Endometrium (tissue), 2 donors: ENCODE results near the gene PPARD.

Experiments
- FAIRE-seq: peaks from 2 replicates; lab custom pipeline; 2012; peaks lifted over from hg19 to GRCh38; lab: Jason Lieb, UNC
- donor health status: control.
- donor health status: control.

PPARD gene

DNA sequence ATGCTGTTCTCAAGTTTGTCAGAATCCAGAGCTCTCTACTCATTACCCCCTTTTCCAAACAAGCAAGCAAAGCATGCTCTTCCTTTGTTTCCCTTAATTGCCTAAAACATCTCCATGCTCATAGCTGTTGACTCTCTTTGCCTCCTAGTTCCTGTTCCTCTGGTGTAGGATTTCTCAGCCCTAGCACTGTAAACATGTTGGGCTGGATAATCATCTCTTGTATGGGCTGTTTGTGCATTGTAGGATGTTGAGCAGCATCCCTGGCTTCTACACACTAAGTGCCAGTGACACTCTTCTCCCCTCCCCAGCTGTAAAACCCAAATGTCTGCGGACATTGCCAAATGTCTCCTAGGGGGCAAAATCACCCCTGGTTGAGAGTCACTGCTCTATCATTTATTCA lies 14.0 kb downstream of the PPARD start:
- no peak for FAIRE-seq

DNA sequence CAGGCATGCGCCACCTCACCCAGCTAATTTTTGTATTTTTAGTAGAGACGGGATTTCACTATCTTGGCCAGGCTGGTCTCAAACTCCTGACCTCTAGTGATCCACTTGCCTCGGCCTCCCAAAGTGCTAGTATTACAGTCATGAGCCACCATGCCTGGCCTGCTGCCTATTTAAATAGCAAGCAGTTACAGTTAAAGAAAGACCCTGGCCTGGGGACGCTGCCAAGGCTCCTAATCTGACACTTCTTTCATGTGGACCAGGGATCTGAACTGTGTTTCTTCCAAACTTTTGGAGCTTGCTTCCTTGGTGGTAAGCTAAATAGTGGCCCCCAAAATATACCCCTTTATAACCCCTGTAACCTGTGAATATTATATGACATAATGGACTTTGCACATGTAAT lies 15.3 kb downstream of the PPARD start:
- FAIRE-seq = no peak

GRCh38 chr6:35358086-35358485 lies 15.7 kb downstream of the PPARD start:
- no peak for FAIRE-seq

GRCh38 chr6:35359346-35359743 lies 17.0 kb downstream of the PPARD start:
- FAIRE-seq = no peak

DNA sequence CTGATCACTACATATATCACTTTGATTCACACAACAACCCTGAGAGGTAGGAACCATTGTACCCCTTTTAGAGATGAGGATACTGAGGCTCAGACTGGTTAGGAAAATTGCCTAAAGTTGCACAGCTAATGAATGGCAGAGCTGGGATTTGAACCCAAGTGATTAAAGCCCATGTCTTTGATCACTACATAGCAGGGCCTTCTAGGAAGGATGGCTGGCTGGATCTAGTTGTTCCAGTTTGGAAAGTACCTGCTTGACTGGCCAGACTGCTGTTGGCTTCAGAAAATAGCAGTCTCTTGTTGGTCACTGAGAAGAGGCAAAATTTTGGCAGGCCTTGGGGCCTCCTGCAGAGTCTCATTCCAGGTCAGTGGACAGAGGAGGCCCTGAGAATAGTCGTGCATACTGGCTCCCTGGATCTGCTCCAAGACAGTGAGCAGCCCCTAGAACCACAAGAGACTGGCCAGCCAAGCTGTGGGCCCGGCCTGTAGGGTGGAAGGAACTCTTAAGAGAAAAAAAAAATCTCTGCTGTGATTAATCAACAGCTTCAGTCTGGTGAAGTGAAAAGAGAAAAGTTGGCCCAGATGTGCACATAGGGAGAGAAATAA lies 17.5 kb downstream of the PPARD start:
- FAIRE-seq = no peak

- no peak for FAIRE-seq
Measured at GRCh38 chr6:35360349-35361138, 18.2 kb downstream of the PPARD start.

DNA sequence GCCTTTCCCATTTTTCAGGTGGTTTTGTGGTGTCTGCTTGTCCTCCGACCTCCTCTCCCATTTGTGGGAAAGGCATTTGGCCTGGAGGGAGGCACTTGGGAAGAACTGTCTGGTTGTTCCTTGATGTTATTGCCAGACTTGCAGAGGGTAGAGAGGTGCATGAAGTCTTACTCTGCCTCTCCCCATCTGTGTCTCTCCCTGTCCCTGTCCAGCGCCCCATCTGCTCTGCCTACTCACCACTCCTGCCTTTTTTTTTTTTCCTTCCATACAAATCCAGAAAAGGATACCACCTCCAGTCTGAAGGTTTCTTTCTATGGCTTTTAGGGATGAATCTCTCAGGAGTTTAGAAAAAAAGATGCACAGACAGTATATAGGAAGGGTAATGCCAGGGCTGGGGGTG lies 19.8 kb downstream of the PPARD start:
- no peak for FAIRE-seq

GRCh38 chr6:35363293-35363750 lies 21.0 kb downstream of the PPARD start:
- no peak for FAIRE-seq

- no peak for FAIRE-seq
Measured at GRCh38 chr6:35365594-35366203, 23.3 kb downstream of the PPARD start.

DNA sequence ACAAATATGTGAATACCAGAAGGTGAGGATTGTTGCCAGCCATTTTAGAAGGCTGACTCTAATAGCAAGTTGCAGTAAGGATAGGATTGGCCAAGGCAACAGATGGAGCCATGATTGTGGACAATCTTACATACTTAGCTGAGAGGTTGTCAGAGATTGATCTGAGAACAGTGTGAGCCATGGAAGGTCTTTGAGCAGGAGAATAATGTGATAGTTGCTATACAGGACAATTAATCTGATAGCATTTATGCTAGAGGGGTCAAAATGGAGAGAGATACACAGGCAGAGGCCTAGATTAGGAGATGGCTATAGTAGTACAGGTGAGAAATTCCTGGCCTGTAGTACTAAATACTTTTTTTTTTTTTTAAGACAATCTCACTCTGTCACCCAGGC lies 23.8 kb downstream of the PPARD start:
- no peak for FAIRE-seq

- FAIRE-seq = no peak
Measured at GRCh38 chr6:35367646-35368037, 25.3 kb downstream of the PPARD start.

DNA sequence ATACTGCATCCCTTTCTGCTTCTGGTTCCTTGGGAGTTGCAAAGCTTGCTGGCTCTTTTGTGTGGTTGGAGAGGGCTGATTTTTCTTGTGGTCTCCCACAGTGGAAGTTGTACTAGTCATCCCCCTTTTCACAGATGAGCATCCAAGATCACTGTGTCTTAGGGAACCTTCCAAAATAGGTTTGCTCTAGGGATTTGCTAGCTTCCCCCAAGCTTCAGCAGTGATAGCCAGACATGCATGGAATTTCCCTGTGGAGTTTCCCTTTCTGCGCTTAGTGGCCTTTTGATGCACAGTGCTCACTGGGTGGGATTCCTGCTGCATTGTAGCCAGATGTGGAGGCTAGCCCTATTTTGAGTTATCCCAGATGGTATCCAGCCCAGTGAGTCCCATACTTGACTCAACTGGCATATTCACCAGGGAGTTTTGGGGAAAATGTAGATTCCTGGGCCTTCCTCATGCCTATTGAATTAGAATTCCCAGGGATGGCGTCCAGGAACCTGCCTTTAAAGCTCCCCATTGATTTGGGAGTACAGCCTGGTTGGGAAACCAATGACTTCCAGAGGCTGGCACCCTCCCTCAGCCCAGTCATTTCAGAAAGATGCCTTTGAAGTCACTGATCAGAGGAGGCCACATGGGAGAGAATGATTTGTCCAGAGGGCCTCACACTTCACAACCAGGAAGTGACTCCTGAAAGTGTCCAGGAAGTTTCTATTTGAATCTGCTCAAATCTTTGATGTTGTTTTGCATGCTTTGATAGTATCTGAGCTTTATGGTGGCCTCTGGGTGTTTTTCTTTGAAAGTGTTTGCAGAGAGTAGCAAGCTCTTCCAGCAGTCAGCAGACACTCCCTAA lies 25.9 kb downstream of the PPARD start:
- FAIRE-seq = no peak

GRCh38 chr6:35370124-35370741 lies 27.9 kb downstream of the PPARD start:
- no peak for FAIRE-seq

GRCh38 chr6:35370785-35371493 lies 28.6 kb downstream of the PPARD start:
- FAIRE-seq = no peak

GRCh38 chr6:35371494-35372262 lies 29.3 kb downstream of the PPARD start:
- no peak for FAIRE-seq

DNA sequence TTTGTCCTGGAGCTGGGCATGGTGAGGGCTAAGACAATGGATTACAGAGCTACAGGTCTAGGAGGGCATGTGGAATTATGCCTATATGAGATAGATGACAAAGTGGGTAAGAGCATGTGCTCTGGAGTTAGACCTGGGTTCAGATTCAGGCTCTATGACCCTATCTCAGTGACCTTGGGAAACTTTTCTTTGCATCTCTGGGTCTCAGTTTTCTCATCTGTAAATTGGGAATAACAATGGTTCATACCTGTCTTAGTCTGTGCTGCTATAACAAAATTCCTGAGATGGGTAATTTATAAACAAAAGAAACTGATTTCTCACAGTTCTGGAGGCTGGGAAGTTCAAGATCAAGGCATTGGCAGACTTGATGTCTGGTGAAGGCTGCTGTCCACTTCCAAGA lies 30.3 kb downstream of the PPARD start:
- no peak for FAIRE-seq

DNA sequence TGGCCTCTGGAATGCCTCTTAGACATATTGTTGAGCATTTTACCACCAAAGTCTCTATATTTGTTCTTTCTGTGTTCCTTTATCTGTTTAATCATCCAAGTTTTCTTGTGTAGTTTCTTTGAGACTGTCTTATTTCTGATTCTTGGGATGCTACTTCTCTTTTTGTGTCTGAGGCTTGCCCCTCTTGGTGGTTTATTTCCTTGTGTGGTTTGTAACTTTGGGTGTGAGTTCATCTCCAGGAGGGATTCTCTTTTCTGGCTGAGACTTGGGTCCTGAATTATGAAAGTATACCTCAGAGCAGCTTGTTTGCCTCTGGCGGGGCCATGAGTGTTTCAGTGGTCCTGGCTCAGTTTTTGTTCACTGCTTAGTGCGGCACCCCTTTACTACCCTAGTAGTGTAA lies 33.9 kb downstream of the PPARD start:
- FAIRE-seq = no peak

DNA sequence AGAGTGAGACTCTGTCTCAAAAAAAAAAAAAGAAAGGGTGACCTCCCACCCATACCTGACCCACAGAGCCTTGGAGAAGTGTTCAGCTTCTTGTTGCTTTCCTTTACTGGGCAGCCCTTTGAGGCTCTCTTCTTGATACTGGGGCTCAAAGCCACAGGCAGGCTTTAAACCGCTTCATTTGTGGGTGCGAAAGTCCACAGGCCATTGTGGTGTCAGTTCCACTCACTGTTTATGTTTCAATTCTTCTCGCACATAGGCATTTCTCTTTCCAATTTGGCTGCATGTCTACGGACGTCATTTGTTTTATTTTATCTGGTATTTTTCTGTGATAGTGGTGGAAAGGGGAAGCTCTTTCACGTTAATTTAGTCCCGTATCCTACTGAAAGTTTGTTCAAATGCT lies 34.6 kb downstream of the PPARD start:
- FAIRE-seq = no peak

DNA sequence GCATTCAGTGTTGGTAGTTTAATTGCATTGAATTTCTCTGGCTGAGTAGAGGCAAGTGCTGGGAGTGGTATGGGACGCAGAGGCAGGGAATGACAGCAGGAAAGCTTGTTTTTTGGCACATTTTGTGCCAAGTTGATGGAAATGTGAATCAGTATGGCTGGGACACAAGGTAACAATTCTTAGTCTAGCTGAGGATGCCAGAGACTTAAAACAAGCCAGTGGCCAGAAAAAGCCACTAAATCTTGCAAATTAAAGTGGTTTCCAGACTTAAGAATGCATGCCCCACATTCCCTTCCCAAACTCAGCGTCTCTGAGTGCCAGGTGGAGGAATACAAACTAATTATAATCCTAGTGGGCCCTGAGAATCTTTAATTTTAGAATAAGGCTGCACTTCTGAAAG lies 35.9 kb downstream of the PPARD start:
- FAIRE-seq = no peak

- FAIRE-seq = no peak
Measured at GRCh38 chr6:35381132-35381531, 38.8 kb downstream of the PPARD start.

DNA sequence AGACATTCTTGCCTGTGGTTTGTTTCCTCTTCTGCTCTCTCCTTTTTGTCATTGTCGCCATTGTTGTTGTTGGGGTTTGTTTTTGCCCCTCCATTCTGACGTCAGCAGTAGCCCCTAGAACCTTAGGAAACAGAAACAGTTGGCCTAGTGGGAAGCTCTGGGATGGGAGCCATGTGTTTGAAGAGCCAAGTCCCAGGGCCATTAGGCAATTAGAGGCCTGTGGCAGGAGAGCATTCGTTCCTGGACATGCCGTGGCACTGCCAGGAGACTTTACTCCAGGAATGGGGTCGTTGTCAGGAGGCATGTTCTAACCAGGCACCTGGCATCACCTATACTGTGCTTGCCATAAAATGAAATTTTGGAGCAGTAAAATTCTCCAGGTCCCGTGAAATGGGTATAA lies 39.7 kb downstream of the PPARD start:
- no peak for FAIRE-seq
